ENCODE results near the gene OASL. TPM values are rescaled to one million over a fixed set of nuclear protein-coding genes. Genes with fewer than 3 reads are reported as not detected.
A peak's percentile ranks its signal among the peaks of the same experiment; 100 is the strongest.

The OASL gene
- total RNA-seq, 1 donor from 2014 or later: 0.98 TPM

DNA sequence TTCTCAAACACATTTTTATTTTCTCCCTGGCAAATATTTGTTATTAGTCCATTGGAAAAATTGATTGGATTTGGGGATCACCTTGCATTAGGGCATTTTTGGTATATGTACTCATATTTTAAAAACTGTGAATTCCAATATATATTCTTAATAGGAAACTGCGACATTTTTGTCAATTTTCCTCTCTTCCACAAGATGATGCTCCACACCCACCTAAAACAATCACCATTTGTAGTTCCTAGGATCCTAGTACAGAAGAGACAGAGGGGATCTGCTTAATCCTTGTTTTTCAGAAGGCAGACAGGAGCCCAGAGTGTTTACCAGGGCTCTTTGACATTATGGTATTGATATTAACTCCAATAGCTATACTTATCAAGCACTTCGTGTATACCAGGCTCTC, 22.8 kb upstream of the OASL start:
- H3K27me3 ChIP-seq: no peaks in the 10 kb centered on the region
- H3K27ac ChIP-seq: no peak overlapping the region
- intact Hi-C loops (cut with DNase I): no loop called here
- peaks cover 15% of the 10 kb centered on the region for H3K4me1 ChIP-seq
- H3K36me3 ChIP-seq: no peaks in the 10 kb centered on the region
- H3K9me3 ChIP-seq: no peaks in the 10 kb centered on the region
- TF ChIP-seq, protein P1, sequence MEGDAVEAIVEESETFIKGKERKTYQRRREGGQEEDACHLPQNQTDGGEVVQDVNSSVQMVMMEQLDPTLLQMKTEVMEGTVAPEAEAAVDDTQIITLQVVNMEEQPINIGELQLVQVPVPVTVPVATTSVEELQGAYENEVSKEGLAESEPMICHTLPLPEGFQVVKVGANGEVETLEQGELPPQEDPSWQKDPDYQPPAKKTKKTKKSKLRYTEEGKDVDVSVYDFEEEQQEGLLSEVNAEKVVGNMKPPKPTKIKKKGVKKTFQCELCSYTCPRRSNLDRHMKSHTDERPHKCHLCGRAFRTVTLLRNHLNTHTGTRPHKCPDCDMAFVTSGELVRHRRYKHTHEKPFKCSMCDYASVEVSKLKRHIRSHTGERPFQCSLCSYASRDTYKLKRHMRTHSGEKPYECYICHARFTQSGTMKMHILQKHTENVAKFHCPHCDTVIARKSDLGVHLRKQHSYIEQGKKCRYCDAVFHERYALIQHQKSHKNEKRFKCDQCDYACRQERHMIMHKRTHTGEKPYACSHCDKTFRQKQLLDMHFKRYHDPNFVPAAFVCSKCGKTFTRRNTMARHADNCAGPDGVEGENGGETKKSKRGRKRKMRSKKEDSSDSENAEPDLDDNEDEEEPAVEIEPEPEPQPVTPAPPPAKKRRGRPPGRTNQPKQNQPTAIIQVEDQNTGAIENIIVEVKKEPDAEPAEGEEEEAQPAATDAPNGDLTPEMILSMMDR (IDR thresholded peaks at IDR 0.05): no peak
- TF ChIP-seq POLR2A (IDR thresholded peaks at IDR 0.05): no peak
- TF ChIP-seq POLR2AphosphoS5 (IDR thresholded peaks at IDR 0.05; ENCODE audit: insufficient read depth in 1 of 2, low read depth in 1 of 2): no peak
- no peak overlapping the region for H3K4me3 ChIP-seq
- no peak for DNase-seq (ENCODE audit: extremely low spot score in 2 of 2)

DNA sequence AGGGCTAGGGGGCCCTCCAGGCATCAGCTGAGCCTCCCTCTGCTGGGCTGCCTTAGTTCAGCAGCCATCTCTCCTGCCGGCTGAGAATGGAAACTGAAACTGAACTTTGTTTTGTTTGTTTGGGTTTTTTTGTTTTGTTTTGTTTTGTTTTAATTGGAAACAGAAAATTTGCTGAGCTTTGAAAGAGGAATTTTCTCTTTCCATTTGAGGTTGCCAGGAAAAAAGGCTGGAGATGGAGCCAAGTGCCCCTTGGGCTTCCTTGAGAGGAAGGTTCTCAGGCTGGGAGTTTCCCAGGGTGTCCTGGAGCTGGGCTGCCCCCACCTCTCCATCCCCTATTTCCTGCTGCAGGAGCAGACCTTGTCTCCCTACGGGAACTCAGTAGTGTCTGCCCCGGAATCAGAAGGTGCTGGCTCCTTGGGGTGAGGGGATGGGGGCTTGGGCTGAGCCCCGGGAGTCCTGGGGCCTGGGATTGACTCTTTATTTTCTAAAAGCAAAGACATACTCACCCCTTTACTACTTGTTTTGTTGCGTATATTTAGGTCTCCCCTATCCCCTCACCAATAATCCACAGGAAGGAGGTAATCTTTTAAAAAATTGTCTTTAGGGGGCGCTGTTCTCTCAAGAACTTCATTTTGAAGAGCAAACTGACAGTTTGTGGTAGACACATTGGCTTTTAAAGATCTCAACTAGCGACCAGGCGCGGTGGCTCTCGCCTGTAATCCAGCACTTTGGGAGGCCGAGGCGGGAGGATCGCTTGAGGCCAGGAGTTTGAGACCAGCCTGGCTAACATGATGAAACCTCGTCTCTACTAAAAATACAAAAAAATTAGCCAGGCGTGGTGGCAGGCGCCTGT, 21.3 kb upstream of the OASL start:
- DNase-seq (ENCODE audit: extremely low spot score in 2 of 2): peak in 1 of 2 donors; percentile 75
- Histone ChIP-seq H3K27me3 (no peaks in the 10 kb centered on the region), H3K27ac (peak overlapping the region; percentile 83), H3K36me3 (no peaks in the 10 kb centered on the region), H3K4me1 (peaks cover 15% of the 10 kb centered on the region), H3K4me3 (peak overlapping the region; percentile 27 to 39), H3K9me3 (no peaks in the 10 kb centered on the region)
- intact Hi-C loops (cut with DNase I): no loop called here
- TF ChIP-seq, protein P1 (IDR thresholded peaks at IDR 0.05): peak in 2 of 3 experiments; percentile 14 to 45
- TF ChIP-seq POLR2AphosphoS5 (IDR thresholded peaks at IDR 0.05; ENCODE audit: insufficient read depth in 1 of 2, low read depth in 1 of 2): peak in 1 of 2 donors; percentile 27
- no peak for TF ChIP-seq POLR2A (IDR thresholded peaks at IDR 0.05)

DNA sequence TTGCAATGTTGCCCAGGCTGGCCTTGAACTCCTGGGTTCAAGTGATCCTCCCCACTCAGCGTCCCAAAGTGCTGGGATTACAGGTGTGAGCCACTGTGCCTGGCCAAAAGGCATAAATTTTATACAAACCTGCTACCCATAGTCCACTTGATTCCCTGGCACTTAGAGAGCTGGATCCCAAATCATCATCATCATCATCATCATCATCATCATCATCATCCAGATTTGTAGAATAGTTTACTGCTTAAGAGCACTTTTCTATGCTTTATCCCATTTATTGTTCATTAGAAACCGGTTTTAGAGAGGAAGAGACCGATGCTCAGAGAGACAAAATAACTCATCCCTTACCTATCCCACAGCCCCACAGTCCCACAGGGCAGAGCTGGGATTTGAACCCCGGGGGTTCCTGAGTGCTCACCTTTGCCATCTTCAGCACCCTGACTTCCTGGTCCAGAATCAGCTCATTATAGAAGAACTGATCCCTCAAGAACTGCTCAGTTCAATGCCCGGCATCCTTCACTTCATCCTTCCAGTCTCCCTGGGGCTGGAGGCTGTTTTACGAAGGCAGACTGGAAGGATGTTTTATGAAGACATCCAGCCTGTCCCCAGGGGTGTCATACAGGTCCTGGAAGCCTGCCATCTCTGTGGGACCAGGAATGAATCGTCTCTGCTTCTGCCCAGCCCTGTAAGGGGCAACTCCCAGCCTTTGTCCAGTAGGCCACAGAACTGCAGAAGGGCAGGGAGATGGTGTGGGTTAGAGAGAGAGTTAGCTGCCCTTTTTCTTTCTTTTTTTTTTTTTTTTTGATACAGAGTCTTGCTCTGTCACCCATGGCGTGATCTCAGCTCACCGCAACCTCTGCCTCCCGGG, 20.2 kb upstream of the OASL start:
- DNase-seq (ENCODE audit: extremely low spot score in 2 of 2): peak in 1 of 2 donors; percentile 69
- Histone ChIP-seq H3K36me3 (no peaks in the 10 kb centered on the region), H3K4me1 (peaks cover 15% of the 10 kb centered on the region), H3K27ac (peak overlapping the region; percentile 83), H3K9me3 (no peaks in the 10 kb centered on the region), H3K27me3 (no peaks in the 10 kb centered on the region), H3K4me3 (no peak overlapping the region)
- TF ChIP-seq POLR2AphosphoS5 (IDR thresholded peaks at IDR 0.05; ENCODE audit: insufficient read depth in 1 of 2, low read depth in 1 of 2) (no peak), POLR2A (IDR thresholded peaks at IDR 0.05) (no peak)
- TF ChIP-seq, protein P1 (IDR thresholded peaks at IDR 0.05): no peak
- intact Hi-C loops (cut with DNase I): no loop called here

DNA sequence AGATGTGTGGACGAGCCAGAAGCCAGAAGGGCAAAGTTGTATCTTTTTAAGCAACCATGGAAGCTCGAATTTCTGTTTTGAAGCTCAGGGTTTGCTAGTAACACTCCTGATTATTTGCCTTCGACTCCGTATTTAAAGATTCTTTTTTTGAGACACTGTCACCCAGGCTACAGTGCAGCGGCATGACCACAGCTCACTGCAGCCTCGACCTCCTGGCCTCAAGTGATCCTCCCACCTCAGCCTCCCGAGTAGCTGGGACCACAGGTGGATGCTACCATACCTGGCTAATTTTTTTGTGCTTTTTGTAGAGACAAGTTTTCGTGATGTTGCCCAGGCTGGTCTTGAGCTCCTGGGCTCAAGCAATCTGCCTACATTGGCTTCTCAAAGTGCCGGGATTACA, 18.7 kb upstream of the OASL start:
- no peaks in the 10 kb centered on the region for H3K27me3 ChIP-seq
- no peaks in the 10 kb centered on the region for H3K9me3 ChIP-seq
- TF ChIP-seq POLR2A (IDR thresholded peaks at IDR 0.05): no peak
- no peak for TF ChIP-seq POLR2AphosphoS5 (IDR thresholded peaks at IDR 0.05; ENCODE audit: insufficient read depth in 1 of 2, low read depth in 1 of 2)
- H3K4me3 ChIP-seq: no peak overlapping the region
- intact Hi-C loops (cut with DNase I): no loop called here
- H3K27ac ChIP-seq: no peak overlapping the region
- H3K36me3 ChIP-seq: no peaks in the 10 kb centered on the region
- peaks cover 15% of the 10 kb centered on the region for H3K4me1 ChIP-seq
- peak in 1 of 2 donors; percentile 10 for DNase-seq (ENCODE audit: extremely low spot score in 2 of 2)

DNA sequence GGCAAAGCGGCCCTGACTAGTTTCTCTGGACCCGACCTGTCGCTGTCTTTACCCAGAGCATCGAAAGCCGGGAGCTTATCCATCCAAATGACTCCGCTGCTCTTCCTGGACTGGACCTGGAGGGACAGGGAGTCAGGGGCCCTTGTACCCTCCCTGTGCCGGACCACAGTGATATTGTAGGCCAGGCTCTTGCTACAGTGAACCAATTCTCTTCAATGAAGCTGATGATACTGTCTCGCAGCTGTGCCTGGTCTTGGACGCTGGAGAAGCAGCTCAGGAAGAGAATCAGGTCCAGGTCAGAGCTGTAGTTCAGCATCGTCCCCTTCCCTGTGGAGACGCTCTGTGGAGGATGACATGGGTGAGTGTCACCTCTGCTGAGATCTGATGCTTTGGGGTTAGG, 14.7 kb upstream of the OASL start:
- intact Hi-C loops (cut with DNase I): no loop called here
- no peak for DNase-seq (ENCODE audit: extremely low spot score in 2 of 2)
- no peaks in the 10 kb centered on the region for H3K4me1 ChIP-seq
- no peaks in the 10 kb centered on the region for H3K27me3 ChIP-seq
- H3K27ac ChIP-seq: no peak overlapping the region
- no peaks in the 10 kb centered on the region for H3K36me3 ChIP-seq
- no peaks in the 10 kb centered on the region for H3K9me3 ChIP-seq
- TF ChIP-seq POLR2AphosphoS5 (IDR thresholded peaks at IDR 0.05; ENCODE audit: insufficient read depth in 1 of 2, low read depth in 1 of 2) (no peak), POLR2A (IDR thresholded peaks at IDR 0.05) (no peak)
- TF ChIP-seq, protein P1 (IDR thresholded peaks at IDR 0.05): no peak
- no peak overlapping the region for H3K4me3 ChIP-seq
